HG03442 (cell line): ENCODE measurements around the gene LRRC43.
"Not testable (repeated sequence)": the region's sequence is repeated elsewhere in the genome, so short reads cannot be mapped to it uniquely, and the experiment has no call there.

Experiments
- ATAC-seq: cut with Tn5 transposase; IDR thresholded peaks from one replicate; pipeline ENCODE4 v1.9.1; 2021; ENCODE audit warnings: mild to moderate bottlenecking, moderate library complexity; ENCODE audit not compliant: unreplicated experiment

The LRRC43 gene

DNA sequence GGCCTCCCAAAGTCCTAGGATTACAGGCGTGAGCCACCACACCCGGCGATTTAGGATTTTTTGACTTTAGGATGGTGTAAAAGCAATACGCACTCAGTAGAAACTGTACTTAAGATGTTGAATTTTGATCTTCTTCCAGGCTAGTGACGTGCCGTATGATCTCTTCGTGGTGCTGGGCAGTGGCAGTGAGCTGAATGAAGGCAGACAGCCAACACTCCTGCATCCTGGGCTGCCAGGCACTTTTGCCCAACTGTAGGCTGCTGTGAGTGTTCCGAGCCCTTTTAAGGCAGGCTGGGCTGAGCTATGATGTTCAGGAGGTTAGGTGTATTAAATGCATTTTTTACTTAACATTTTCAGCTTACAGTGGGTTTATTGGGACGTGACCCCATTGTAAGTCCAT, 30.2 kb upstream of the LRRC43 start:
- ATAC-seq, result no peak

DNA sequence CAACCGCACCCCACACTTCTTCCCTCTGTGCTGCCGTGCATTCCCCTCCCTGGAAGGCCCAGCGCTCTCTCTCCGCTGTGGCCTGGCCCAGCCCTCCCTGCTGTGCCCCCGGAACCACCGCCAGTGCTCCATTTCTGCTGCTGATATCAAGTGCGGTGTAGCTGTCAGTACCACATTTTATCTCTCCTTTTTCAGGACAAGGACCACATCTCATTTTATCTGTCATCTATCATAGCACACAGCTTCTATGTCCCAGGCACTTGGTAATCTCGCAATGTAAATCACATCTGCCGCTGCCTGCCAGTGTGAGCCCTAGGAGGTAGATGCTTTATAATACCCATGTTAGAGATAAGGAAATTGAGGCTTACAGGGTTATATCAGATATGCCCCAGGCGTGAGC, 27.2 kb upstream of the LRRC43 start:
- no peak for ATAC-seq

DNA sequence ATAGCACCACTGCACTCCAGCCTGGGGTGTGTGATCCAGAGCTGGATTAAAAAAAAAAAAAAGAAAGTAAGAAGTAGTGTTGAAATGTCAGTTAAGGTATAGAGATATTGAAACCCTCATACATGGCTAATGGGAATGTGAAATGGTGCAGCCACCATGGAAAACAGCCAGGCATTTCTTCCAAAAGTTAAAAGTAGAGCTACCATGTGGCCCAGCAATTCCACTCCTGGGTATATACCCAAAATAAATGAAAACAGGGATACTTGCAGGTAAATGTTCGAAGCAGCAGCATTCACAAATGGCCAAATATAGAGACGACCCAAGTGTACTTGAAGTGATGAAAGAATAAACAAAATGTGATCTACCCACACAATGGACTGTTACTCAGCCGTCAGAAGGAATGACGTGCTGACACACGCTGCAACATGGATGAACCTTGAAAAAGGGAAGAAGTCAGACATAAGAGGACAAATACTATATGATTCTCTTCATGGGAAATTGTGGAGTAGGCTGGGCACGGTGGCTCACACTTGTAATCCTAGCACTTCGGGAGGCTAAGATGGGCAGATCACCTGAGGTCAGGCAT, 24.1 kb upstream of the LRRC43 start:
- no peak for ATAC-seq

DNA sequence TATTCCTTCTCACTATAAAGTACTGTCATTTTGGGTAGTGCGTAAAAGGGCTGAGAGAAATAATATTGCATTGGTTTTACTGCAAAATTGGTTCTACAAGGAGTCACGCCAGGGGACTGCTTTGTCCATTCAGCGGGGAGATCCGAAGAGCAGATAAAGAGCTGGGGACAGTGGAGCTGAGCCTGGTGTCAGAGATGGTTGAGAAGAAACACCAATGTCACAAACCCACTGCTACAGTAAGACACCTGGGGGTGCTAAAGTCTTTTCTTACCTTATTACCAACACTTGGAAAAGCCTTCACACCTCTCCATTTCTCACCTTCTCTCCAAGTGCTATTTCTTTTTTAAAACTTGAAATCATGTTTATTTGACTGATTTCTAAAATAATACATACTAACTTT, 23.0 kb upstream of the LRRC43 start:
- no peak for ATAC-seq

DNA sequence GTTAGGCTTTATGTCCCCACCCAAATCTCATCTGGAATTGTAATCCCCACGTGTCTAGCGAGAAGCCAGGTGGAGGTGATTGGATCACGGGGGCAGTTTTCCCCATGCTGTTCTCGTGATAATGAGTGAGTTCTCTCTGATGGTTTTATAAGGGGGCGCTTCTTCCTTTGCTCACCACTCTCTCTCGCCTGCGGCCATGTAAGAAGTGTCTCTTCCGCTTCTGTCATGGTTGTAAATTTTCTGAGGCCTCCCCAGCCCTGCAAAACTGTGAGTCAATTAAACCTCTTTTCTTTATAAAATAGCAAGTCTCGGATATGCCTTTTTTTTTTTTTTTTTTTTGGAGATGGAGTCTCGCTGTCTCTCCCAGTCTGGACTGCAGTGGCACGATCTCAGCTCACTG, 22.2 kb upstream of the LRRC43 start:
- no peak for ATAC-seq

DNA sequence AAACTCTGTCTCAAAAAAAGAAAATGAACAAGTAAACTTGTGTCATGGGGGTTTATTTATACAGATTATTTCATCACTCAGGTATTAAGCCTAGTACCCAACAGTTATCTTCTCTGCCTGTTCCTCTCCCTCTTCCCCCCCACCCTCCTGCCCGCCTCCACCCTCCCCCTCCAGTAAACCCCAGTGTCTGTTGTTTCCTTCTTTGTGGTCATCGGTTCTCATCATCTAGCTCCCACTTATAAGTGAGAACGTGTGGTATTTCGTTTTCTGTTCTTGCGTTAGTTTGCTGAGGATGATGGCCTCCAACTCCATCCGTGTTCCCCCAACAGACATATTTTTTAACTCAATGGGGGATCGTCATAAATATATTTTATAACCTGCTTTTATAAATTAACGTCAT, 21.2 kb upstream of the LRRC43 start:
- ATAC-seq, result no peak

DNA sequence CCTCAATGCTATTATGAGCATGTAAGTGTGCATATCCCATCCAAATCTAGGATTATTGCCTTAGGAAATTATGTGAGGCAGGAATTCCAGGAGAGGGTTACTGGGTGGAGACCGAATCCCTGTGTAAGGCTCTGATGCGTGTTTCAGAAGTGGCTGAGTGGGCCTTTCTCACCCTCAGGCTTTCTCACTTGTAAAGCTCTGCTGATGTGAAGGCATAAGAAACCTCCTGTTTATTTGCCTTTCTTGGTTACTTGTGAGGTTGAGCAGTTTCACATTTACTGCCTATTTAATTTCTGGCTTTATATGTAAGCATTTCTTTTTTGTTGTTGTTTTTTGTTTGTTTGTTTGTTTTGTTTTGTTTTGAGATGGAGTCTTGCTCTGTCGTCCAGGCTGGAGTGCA, 19.9 kb upstream of the LRRC43 start:
- no peak for ATAC-seq

DNA sequence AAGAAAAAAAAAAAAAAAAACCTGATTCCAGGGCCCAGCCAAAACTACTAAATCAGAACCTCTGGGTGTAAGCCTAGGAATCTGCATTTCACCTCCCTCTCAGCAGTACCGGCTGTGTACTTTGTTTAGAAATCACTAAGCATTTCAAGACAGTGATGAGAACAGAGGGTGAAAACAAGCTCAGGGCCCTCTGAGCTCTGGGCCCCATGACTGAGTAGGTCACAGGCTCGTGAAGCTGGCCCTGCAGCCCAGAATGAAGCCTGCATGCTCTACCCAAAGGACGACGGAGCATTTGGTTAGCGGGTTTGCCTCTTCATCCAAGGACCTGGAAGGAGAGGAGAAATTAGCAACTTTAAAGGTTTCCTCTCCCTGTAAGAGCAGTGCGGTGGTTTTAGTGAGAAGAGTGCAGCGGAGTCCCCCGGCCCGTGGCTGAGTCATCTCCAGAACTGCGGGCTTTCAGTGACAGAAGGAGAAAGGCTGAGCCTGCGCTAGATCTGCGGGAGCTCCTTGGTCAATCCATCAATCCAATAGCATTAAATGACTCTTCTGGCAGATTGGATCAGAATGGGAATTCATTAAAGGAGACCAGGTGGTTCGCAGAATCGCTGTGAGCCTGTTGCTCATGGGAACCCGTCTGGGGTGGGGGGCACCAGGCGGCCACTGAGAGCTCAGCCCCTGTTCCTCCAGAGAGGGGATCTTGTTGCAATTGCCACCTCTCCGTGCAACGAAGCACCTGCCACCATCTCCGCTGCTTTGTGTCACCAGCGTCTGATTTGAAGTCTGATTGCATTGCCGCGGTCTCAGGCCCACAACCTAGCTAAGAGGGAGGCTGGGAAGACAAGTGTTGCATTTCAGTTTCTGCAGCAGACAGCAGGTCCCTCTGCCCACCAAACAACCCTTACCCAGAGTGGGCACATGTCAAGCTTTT, 16.2 kb upstream of the LRRC43 start:
- peak; percentile 45 for ATAC-seq

DNA sequence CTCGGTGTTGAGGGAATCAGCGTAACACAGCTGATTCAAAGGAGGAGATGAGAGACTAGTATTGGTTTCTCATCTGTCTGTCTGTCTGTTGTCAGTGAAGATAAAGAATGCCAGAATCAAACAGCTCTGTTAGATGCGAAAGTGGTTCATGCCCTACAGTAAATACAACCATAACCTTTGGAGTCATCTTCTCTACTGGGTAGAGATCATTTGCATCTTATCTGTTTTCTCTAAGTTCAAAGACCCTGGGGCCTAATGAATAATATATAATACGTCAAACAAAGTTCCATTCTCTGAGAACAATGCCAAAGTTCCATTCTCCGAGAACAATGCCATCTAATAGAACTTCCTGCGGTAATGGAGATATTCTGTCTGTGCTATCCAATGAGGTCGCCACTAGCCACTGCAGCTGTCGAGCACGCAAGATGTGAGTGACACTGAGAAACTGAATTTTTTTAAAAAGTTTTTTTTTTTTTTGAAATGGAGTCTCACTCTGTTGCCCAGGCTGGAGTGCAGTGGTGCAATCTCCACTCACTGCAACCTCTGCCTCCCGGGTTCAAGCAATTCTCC, 15.5 kb upstream of the LRRC43 start:
- ATAC-seq, result no peak

DNA sequence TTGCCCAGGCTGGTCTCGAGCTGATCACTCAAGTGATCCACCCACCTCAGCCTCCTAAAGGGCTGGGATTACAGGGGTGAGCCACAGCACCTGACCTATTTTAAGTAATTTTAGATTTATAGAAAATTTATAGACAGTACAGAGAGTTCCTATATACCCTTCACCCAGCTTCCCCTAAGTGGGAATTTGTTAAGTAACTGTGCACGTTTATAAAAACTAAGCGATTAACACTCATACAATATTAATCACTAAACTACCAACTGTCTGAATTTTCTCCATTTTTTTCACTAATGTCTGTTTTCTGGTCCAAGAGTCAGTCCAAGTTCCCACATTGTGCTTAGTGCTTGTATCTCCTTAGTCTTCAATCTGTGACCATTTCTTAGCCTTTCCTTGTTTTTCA, 14.4 kb upstream of the LRRC43 start:
- no peak for ATAC-seq

DNA sequence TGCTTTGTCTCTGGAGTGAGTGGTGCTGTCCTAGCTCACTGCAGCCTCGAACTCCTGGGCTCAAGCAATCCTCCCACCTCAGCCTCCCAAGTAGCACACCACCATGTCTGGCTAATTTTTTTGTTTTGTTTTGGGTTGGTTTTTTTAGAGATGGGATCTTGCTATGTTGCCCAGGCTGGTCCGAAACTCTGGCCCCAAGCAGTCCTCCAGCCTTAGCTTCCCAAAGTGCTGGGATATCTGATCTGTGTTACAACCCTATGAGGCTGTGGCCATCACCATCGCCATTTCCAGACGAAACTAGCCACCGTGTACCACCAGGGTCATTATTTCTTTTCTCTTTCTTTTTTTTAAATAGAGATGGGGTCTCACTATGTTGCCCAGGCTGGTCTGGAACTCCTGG, 11.5 kb upstream of the LRRC43 start:
- ATAC-seq, result no peak

DNA sequence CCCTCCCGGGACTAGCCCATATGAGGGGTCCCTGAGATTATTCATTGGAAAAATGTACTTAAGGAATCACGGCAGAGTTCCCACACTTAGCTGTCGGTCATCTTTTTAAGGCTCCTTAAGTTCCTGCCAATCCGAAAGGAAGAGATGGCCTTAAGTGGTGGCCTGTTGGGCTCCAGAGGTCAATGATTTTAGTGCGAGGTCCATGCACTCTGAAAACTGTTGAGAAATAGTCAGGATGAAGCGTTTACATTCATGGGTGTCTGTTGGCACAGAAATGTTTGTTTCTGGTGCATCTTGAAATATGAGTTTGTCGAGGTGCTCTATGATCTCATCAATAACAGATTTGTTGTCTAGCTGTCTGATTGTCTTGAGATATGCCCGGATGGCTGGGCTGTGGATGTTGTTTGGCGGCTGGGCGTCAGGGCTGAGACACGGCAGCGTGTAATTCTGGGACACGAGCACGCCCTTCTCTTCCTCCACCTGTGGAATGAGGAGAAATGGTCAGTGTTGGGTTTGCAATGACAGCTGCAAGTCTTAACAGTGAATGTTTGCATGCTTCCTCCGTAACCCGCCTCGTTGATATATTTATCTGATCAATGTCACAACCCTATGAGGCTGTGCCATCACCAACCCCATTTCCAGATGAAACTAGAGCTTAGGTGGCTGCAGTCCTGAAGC, 10.5 kb upstream of the LRRC43 start:
- ATAC-seq, result no peak

DNA sequence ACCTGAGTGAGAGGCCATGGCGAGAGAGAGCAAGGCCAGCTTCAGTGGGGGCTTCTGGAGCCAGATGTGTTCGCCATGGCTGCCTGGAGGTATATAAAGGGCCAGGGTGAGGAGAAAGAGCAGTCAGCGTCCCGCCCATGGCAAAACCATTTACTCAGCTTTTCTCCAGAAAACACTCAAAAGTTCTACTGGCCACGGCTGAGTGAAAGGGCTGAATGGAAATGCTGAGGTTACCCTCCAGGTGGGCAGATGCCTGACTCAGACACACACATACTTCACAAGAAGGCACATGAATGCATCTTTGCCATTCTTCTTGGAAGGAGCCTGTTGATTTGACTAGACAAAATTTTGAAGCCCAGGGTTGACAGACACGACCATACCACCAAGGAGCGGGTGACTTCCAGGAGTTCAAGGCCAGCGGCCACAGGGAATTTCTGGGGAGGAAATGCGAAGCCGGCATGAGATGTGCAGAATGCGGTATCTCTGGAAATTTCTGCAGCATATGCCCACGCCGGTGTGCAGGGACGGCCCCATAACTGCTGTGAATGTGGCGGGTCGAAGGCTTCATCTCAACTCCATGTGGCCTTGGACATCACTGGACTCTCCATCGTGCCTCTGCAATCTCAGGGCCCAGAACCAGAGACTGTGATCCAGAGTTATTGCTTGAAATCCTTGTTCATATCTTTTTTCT, 8.6 kb upstream of the LRRC43 start, which contains the start of gene IL31:
IL31 (minus strand) TSS at position 67 of the 691 bp plus-strand sequence; CDS start at position 18, 49 bp downstream.
- ATAC-seq, result no peak

DNA sequence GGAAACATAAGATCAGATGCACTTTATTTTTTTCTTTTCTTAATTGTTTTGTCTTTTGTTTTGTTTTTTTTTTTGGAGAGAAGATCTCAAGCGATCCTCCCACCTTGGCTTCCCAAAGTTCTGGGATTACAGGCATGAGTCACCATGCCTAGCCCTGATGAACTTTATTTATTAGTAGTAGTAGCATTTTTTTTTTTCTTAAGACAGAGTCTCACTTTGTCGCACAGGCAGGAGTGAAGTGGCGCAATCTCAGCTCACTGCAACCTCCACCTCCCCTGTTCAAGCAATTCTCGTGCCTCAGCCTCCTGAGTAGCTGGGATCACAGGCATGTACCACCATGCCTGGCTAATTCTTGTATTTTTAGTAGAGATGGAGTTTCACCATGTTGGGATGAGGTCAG, 6.5 kb upstream of the LRRC43 start:
- not testable (repeated sequence) for ATAC-seq

DNA sequence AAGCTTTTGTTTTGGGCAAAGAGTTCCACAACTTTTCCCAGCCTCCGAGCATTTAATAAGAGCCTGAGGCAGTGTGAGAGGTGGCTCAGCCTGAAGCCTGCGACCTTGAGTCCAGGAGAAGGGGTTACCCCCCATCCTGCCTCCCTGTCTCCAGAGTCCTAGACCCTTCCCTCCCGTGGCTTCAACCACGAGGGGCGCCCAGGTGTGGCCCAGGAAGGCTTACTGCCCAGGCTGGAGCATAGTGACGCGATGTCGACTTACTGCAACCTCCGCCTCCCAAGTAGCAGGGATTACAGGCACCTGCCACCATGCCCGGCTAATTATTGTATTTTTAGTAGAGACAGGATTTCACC, 641 bp downstream of the LRRC43 start:
- ATAC-seq, result no peak

DNA sequence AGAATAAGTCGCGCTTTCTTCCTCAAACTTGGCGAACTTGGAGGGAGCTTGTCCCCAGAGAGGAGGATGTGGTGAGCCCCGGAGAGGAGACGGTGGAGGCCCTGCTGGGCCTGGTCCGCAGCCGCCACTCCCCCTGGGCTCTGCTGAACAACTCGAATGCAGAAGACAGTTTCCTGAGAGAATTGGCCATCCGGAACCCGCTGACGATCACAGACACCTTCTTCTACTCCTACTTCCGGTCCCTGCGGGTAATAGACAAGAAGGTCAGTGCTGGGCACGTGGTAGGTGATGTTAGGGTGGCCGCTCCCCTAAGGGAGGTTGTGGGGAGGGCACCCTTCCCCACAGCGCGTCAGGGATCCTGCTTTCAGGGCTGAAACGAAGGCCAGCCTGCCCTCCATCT, 1.6 kb downstream of the LRRC43 start:
- ATAC-seq, result no peak

DNA sequence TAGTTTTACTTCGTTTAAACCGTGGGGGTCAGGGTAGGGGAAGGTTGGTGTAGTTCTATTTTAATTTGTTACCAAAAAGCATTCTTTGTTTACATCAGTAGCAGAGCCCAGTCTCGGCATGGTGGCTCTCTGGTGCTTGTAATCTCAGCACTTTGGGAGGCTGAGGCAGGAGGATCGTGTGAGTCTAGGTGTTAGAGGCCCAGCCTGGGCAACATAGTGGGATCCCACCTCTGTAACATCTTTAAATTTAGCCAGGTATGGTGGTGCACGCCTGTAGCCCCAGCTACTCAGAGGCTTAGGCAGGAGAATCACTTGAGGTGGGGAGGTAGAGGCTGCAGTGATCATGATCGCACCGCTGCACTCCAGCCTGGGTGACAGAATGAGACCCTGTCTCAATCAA, 2.2 kb downstream of the LRRC43 start:
- ATAC-seq, result no peak

DNA sequence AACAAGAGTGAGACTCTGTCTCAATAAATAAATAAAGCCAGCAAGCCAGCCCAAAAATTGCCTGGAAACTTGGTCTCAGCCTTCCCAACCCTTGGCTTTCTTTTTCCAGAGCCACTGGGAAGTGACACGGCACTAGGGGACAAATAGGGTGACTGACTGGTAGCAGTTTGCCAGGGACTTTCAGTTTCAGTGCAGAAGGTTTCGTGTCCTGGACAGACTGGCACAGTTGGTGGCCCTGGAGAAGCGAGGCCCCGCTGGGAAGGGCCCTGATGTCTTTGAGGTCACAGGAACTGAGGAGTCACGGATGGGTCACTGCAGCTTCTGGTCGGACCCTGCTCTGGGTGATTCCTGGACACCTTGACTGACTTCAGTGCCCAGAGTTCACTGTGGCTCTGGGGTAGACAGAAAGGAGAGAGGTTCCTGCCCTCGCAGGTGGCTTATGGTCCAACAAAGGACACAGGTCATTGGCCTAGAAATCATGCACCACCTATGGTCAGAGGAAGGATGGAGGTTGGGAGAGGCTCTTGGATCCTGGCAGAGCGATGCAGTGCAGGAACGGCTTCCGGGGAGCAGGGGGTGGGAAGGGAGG, 2.7 kb downstream of the LRRC43 start:
- no peak for ATAC-seq

DNA sequence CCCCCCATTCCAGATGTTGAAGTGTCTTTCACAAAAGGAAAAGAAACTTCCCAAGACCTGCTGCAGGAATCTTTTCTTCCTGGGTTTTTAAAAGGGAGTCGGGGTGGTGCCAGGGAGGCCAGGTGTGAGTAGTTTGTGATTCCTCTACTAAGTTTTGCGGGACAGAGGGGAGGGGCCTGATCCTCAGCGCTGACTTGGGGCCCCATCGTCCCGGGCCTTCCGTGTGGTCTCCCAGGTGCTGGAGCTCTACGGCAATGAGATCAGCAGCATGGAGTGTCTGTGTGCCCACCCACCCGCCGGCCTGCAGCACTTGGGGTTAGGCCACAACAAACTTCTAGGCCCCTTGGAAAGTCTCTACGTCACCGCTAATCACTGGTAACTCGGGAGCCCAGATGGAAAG, 4.5 kb downstream of the LRRC43 start:
- no peak for ATAC-seq

DNA sequence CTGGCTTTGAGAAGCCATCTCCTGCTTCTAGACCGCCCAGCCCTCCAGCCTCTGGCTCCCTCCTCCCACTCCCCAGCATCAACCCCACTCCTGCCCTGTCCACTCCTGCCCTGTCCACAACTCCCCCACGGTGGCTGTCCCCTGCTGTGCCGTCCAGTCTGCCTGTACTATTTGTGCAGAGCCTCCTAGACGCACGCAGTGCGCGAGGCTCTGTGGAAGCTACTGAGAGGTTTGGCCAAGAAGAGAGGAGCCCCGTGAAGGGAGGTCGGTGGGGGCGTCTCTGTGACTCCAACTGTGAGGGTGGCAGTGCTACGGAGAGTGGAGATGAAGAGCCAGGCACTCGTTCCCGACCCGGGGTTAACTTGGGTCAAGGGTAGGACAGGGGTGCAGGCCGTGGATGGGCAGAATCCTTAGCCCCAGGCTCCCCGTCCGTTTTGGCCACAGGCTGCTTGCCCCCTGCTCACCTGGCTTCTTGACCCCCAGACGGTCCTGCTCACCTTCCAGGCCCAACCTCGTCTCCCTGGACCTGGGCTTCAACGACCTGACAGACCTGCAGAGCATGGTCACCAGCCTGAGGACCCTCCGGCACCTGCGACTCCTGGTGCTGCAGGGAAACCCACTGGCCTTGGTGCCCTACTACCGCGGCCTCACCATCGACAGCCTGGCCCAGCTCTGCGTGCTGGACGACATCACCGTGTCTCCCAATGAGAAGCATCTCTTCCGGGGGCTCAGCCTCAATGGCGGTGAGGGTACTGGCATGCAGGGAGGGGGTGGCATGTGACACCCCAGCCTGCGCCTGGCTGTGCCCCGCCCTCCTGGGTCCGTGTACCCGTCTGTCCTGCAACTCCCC, 6.9 kb downstream of the LRRC43 start:
- ATAC-seq, result no peak
